HG03196 (cell line): ENCODE results near the gene CHN2.

Experiments
- ATAC-seq: cut with Tn5 transposase; IDR thresholded peaks from one replicate; pipeline ENCODE4 v1.9.1; 2021; ENCODE audit not compliant: unreplicated experiment

The CHN2 gene

DNA sequence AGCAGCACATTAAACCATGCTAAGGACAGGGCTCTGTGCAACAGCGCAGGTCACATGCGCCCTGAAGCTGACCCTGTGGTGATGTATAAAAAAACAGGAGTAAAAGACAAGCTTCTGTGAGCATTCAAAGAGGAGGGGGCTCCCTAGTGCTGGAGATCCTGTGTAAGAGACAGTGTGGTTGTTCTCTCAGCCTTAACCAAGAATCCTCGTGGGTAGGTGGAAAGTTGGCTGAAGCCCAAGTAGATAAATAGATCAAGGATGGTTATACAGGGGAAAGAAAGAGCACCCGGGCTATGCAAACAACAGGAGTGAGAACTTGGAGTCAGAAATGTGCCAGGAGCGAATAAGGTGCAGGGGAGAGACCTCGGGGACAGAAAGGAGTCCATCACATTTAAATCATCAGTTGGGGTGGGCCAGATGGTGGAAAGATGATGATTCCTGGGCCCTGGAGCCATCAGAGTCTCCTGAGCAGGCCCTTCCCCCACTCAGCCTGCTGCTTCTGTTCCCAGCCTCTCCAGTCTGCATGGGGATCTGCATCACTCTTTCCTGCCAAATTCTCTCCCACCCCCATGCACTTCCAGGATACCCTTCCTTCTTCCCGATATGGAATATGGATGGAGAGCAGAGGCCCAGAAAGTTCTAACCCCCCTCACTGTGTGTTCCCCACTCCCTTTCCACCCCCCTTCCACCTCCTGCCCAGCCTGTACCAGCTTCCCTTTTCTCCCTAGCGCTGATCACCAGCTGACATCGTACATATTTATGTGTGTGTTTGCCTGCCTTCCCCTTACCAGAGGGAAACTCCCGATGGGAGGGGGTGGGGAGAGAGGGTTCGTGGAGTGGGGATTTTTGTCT is 291.0 kb downstream of the CHN2 start:
- ATAC-seq: no peak

DNA sequence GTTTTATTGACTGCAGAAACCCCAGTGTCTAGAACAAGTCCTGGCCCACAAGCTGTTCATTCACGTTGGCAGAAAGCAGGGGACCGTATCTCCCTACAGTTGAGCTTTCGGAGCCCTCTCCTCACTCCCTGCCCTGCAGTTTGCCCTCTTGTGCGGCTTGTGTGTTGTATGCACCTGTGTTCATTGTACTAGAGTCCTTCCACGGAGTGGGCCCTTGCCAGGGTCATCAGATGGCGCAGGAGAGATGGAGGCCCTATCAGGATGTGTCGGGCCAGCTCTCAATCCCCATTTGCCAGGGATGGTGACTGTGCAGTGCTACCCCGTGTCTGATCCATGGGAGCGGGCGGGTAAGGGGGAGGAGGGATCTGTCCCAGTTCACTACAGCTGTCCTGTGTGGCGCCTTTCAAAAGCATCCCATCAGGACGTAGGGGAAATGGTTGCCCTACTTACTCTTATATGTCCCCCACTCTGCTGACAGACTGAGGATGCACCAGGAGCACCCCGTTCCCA is 291.7 kb downstream of the CHN2 start:
- no peak for ATAC-seq

DNA sequence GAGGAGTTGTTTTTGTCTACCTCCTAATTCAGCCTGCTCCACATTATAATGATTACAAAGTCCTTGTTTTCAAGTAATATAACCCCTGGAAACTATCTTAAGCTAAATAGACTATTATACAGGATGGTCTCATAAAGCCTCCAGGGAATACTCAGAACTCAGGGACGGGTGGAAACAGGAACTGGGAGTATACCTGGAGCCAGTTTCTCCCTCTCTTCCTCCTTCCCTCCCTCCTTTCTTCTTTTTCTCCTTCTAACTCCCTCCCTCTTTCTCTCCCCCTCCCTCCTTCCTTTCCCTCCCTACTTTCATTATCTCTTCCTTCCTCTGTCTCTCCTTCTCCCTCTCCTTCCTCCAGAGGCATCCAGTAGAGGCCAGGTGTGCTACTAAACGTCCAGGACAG is 292.8 kb downstream of the CHN2 start:
- no peak for ATAC-seq

DNA sequence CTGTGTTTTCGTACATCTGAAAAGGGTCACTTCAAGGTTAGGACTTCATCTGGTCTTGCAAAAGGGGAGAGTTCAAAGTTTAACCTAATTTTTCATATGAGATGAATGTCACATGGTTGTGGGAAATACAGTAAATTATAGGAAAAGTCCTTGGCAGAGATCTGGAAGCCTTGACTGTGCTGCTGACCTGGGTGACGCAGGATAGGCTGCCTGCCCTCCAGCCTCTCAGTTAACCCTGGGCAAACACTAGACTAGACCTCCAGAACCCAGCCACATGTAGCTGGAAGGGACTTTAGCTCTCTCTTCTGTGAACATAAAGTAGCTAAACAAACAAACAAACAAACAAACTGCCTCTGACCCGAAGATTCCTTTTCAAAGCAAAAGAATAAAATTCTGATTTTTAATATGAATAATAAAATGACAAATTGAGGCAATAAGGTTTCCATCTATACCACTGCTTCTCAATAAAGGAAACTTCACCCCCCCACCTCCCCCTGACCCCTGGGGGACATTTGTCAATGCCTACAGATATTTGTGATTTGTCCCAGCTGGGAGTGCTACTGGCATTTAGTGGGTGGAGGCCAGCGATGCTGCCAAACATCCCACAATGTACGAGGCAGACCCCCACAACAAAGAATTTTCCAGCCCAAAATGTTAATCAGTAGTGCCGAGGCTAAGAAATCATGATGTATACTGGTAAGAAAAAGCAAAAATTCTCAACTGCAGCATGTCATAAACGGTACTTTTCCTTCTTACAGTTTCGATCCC is 293.8 kb downstream of the CHN2 start:
- ATAC-seq: no peak

DNA sequence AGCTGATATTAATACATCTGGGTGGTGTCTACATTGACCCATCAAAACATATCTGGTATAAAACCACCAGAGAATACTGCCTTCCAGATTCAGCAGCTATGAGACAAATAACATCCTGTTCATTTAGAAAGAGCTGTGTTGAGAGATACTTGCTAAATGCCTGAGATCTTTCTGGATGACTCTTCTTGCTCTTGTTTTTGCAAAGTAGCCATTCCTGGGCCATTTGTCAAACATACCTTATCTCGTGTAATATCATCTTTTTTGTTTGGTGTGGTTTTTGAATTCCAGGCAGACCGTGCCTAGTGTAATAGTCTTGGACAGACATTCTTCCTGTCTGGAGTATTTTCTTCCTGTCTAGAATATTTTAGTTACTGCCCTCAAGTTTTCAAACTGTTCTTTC is 294.4 kb downstream of the CHN2 start:
- no peak for ATAC-seq

DNA sequence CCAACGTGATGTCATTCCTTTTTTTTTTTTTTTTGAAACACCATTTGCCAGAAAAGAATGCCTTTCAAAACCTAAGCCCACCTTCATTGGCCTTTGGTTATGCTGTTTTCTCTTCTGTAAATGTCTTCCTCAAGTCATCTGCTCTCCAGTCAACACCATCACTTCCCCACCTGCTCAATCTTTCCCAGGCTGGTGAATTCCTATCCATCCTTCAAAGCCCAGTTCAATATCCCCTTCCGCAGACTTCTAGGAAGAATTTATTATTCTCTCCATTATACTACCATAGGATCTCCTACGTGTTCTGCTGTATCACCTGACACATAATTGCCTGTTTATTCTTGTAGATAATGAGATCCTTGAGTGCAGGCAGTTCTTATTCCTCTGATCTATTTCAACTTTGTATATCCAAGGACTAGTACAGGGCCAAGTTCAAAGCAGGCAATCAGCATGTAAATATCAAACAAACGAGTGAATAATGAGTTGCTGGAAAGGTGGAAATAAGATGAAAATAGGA is 295.6 kb downstream of the CHN2 start:
- no peak for ATAC-seq

DNA sequence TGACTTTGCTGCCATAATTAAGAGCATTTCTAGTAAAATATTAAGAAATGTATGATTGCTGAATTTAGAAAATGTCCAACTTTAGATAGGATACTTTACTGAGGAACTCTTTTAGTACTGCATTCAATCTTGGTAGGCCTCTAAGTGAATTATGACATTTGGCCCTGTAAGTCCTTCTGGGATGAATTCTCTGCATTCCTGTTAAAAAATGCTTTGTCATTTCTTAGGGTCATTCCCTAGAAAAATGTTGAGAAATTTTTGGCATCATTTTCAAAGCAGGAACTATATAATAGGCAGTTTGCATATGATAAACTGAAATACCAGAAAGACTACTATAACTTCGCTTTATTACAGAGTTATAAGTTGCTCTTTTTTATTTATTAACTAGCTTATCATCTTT is 299.8 kb downstream of the CHN2 start:
- no peak for ATAC-seq

DNA sequence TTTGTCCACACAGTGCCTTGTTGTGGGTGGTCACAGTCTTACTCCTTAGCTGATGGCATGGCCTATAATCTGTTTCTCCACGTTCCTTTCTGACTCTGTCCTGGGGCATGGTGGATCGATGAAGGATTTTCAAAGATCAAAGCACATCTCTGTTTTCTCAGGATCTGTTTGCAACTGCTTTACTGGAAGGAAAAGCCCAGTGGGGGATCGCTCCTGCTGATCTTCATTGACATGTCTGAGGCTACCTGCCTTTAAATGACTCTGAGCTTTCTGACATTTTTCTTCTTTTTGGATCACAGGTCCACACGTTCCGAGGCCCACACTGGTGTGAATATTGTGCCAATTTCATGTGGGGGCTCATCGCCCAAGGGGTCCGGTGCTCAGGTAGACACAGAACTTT is 301.1 kb downstream of the CHN2 start:
- ATAC-seq: no peak

DNA sequence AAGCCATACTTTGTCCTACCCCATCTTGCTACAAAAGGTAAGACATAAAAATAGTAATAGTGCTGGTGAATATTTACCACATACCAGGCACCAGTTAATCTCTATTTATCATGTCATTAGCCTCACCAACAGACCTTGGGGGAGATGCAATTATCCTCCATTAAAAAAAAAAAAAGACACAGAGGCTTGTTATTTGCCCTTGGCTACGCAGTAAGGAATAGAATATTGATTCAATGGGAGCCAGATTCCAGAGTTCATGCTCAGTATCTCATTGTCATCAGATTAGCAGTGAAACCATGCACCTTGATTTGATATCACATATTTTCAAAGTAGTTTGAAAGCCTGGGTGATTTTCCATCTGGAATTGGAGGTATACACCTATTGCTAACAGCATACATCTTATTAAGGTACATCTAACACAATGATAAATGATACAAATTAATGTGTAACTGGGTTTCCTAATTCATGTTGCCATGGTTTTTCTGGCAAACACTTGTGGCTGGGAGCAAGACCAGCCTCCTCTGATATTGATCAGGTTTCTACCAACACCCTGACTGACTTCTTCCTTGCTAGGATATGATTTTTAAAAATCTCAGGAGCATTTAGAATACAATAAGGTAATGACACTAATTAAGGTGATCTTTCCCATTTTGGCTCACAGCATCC is 301.9 kb downstream of the CHN2 start:
- no peak for ATAC-seq

DNA sequence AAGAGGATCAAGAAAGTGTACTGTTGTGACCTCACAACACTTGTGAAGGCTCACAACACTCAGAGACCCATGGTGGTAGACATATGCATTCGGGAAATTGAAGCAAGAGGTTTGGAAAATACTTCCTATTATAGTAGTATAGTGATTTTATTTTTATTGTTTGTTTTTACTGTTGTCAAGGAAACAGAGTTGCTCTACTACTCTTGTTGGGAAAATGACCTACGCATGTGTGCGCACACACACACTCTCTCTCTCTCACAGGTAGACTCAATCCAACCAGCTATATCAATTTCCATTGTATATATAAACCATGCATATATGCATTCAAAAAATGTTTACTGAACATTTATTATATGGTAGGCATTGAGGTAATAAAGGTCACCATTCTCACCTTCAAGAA is 305.4 kb downstream of the CHN2 start:
- ATAC-seq: no peak

DNA sequence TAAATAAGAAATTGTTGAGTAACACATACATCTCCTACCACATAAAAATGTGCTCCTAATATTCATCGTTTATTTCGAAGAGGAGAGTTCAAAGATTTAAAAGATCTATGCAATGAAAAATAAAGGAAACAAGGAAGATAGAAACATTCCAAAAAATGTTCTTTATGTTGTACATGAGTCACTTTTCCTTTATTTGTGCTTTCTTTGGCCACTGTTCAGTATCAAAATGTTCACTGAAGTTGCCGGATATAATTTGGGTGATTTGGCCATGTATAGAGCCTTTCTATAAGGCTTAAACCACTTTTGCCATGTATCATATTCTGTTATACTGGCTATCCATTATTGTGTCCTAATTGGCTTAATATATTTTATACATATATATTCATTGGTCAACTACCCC is 306.1 kb downstream of the CHN2 start:
- ATAC-seq: no peak

DNA sequence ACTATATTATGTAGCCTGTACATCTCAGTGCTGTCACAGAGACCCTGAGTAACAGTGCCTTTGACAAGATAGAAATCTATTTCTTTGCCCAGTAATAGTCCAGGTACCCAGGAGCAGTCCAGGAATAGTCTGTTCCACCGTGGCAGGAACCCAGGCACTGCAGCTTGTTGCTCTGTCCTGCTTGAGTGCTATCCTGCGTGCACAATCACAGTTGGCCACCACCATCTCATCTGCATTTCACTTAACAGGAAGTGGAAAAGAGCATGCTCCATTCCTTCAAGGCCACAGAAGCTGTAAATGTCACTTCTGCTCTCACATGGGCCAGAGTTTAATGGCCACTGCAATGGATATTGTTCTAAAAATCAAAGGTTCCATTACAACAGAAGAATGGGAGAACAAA is 307.6 kb downstream of the CHN2 start:
- no peak for ATAC-seq

DNA sequence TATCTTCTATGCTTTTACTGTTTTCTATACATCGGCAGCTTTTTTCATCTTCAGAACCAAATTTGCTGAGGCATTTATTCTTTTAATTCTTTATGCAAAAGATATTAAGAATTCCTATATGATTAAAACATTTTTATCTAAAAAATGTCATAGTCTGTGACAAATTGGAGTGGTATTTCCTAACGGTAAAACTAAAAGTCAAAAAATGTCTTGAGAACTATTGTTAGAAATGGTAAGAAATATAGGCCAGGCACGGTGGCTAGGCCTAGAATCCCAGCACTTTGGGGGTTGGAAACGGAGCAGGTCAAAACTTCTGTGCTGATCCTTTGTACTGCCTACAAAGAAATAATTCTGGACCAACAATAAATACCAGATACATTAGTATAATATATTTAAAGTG is 311.4 kb downstream of the CHN2 start:
- ATAC-seq: no peak

DNA sequence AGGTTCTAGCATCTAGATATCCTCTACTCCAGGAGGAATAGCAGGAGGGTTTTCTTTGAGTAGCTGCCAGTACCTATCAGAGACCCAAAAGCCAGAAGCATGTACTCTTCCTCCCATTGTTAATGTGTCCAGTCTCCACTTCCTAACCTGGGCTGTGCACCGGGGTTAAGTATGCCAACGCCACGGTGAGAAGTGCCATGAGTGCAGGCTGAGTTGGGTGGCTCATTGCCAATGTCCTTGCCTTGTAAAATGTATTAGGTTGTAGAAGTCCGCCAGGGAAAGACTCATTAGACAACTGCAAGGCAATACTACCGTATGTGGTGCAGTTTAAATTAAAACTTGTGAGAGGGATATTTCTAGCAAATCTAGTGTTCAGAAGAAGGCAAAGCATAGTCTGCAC is 314.0 kb downstream of the CHN2 start:
- ATAC-seq: no peak

DNA sequence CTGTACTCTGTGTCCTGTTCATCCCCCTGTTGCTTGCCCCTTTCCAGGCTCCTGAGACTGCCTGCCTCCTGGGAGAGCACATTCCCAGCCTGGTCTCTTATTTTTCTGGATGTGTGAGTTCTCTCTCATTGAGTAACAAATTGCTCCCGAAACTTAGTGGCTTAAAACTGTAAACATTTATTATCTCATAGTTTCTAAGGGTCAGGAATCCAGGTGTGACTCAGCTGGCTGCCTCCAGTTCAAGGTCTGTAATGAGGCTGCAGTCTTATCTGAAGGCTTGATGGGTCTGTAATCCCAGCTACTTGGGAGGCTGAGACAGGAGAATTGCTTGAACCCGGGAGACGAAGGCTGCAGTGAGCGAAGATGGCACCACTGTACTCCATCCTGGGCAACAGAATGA is 315.5 kb downstream of the CHN2 start:
- ATAC-seq: no peak

DNA sequence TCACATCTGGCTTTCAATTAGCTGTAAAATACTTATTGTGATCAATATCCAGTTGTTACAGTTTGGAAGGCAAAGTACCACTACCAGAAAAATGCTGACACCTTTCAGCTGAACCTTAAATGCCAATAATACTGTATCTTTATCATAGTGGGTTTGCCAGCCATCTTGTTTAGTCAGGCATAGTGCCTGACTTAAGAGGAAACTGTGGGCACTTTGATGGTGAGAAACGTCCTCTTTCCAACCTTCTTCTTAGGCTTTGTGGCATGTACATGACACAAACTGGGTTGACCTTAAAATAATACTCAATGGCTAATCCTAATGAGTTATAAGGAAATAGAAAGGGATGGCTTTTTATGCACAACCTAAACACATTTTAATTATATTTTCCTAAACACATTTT is 316.8 kb downstream of the CHN2 start:
- no peak for ATAC-seq

DNA sequence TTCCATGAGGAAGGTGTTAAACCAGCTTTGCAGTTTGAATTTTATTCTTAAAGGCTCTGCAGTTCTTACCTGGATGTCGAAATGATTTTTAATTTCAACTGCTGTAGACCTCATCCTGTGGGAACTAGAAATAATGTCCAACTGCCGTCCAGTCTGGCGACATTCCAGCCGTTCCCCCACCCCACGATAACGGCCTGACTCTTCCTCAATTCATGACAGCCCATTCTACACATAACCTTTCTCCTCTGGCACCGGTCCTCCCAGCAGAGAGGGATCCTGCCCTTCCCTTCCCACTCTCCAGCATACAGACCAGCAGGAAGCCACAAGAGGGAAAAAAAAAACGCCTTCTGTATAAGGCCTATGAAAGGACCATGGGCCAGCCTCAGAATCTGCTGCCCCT is 317.3 kb downstream of the CHN2 start:
- no peak for ATAC-seq

DNA sequence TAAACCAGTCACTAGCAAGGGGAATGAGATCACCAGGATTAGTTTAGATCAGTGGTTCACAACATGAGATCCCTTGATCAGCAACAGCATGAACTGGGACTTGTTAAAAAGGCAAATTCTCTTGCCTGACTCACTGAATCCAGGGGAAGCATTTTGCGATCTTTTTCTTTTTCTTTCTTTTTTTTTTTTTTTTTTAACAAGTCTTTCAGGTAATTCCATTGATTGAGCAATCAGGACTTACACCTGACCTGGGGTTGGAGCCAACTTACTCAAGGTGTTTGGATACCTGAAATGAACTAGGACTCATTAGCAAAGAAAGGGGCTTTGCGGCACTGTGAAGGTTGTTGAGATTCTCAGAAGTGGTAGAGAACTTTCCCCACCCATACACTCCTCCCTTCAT is 321.9 kb downstream of the CHN2 start:
- no peak for ATAC-seq

DNA sequence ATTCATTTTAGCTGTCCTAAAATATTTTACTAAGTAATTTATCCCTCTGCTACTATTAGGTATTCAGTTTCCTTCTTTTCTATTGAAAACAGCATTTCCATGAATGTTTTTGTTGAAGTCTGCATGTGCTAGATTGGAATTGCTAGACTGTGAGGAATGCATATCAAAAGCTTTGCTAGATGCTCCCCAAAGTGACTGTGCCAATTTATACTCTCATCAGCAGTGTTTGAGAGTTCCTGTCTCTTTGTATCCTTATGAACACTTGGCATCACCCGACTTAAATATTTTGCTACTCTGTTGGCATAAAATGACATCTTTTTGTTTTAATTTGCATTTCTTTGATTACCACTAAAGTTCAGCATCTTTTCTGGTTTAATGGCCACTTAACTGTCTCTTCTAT is 324.0 kb downstream of the CHN2 start:
- ATAC-seq: no peak

DNA sequence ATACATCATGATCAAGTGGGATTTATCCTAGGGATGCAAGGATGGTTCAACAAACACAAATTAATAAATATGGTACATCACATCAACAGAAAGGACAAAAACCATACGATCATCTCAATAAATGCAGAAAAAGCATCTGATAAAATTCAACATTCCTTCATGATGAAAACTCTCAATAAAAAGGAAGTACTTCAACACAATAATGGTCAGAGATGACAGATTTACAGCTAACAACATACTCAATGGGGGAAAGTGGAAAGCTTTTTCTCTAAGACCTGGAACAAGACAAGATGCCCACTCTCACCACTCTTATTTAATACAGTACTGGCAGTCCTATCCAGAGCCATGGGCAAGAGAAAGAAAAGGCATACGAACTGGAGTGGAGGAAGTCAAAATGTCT is 329.2 kb downstream of the CHN2 start:
- ATAC-seq: no peak

DNA sequence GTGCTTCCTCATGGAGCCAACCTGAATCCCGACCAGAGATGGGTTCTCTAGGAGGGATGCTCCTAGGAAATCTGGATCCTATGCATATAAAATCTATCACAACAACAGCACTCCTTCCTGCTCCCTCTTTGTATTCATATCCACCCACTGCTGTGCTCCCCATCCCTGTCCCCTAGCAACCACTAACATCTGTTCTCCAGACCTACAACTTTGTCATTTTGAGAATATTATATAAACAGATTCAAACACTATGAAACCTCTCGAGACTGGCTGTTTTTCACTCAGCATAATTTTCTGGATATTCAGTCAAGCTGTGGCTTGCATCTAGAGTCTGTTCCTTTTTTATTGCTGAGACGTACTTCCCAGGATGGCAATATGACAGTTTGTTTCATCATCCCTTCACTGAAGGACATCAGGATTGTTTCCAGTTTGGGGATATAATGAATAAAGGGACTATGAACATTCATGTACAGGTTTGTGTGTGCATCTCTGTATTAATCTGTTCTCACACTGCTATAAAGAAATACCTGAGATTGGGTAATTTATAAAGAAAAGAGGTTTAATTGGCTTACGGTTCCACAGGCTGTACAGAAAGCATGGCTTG is 333.0 kb downstream of the CHN2 start:
- no peak for ATAC-seq
